ENCODE results near the gene TMUB2. TPM values are rescaled to one million over a fixed set of nuclear protein-coding genes. Genes with fewer than 3 reads are reported as not detected.

The TMUB2 gene
- total and polyA plus RNA-seq, 9 of the 15 experiments (the other 6 are each of a cell fraction or from before 2014, with no cell fraction given) = 4.1 to 29.8 (median 16.3) TPM

DNA sequence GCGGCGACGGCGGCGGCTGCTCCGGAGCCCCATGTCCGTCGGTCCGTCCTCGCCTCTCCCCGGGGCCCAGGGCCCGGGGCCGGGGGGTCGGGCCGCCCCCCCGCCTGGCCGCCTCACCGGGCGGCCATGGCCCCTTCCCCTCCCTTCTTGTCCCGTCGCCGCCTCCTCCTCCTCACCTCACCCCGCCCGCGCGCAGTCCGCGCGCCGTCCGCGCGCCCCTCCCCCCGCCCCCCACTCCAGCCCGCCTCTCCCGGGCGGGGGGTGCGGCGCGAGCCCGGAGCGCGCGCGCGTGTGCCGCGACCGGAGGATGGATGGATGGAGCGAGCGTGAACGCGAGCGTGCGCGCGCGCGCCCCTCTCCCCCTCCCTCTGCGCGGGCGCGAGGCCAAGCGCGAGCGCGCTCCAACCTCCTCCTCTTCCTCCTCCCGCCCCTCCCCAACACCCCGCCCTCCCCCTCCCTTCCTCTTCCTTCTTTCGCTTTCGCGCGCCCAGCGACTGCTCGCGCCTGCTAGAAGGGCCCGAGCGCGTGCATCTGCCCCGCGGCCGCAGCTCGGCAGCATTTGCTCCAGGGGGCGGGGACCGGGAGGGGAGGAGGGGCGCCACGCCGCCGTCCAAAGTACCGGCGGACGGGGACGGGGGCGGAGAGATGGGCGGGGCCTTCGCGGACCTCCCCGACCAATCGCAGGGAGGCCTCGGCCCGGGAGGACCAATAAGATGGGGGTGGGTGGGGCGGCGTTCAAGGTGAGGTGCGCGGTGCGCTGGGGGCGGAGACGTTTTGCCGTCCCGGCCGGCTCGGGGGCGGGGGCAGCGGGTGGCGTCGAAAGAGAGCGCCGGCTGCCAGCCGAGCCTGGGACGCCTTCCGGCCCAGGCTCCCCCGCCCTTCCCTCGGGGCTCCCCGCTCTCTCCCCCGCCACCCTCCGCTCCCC, 13.0 kb downstream of the TMUB2 start, which contains the start of gene ATXN7L3:
Gene ATXN7L3 (minus strand): TSS at position 332 of the 925 bp plus-strand sequence. CDS start 1,814 bp downstream, outside the sequence.
- DNase-seq (ENCODE audit: extremely low read depth in 1 of 4, low spot score in 3 of 4) = peak; percentile 94 to 100 (median 96)
- Histone ChIP-seq H3K9me1 (ENCODE audit: control insufficient read depth, insufficient read depth, low read length) (no peaks in the 10 kb centered on the region), H3K9ac (ENCODE audit: insufficient read depth in 1 of 2, low read depth in 2 of 2, low read length in 2 of 2) (peak within 1 kb of the TSS; percentile 90 to 98), H2AFZ (ENCODE audit: low read depth, low read length) (peak within 1 kb of the TSS; percentile 82), H4K20me1 (replicated peaks; ENCODE audit: control insufficient read depth, insufficient read depth, low read length) (no peaks in the 10 kb centered on the region; the same call in 1 of the 2 replicates), H3K79me2 (ENCODE audit: control insufficient read depth, insufficient read depth, low read length) (peaks cover 24% of the 10 kb centered on the region), H3K9me3 (replicated peaks; ENCODE audit: control insufficient read depth, insufficient read depth, low read depth, low read length) (no peaks in the 10 kb centered on the region), H3K4me2 (ENCODE audit: insufficient read depth, low read length) (peak within 1 kb of the TSS; percentile 91), H3K4me1 (replicated peaks in 1 of 2; ENCODE audit: control insufficient read depth in 2 of 2, insufficient read depth in 2 of 2, low read length in 2 of 2) (peaks cover 36 to 40% of the 10 kb centered on the region in 2 experiments), H3K36me3 (ENCODE audit: control insufficient read depth, insufficient read depth, low read length) (peaks cover 30% of the 10 kb centered on the region; the same call in 2 of the 3 replicates), H3K4me3 (peak within 1 kb of the TSS; percentile 79), H3K27ac (ENCODE audit: extremely low read depth, low read depth, low read length) (peak within 1 kb of the TSS; percentile 91), H3K27me3 (ENCODE audit: control insufficient read depth in 2 of 2, insufficient read depth in 2 of 2, low read length in 2 of 2) (no peaks in the 10 kb centered on the region)
- WGBS (ENCODE audit: insufficient coverage, low coverage, missing lambda C conversion rate) = 0% methylated on average over 10 of the region's 126 CpGs
- peak; percentile 78 for FAIRE-seq
- ChIA-PET CTCF (ENCODE audit: low intra/inter-chr PET ratio) (no interaction called here), POLR2A (interaction anchor here (1.0 to 1.1 kb wide), 2 partner anchors 11 to 13 kb away, joined by 3 read pairs; partner anchors contain the start of gene TMUB2)
- BruUV-seq (replicated peaks) = no TSS peak
- intact Hi-C loops (cut with micrococcal nuclease) = no loop called here
- peak; percentile 90 for ATAC-seq
- in situ Hi-C loops (cut with MboI) = loop anchor here (5.0 kb wide), 1 partner anchor 317 kb away; no protein-coding TSS in a partner anchor
- TF ChIP-seq IRF2 (CRISPR knock-in tag; IDR thresholded peaks at IDR 0.05) (no peak), SRSF1 (IDR thresholded peaks at IDR 0.05; ENCODE audit: low read depth, low read length) (no peak), STAT5A (IDR thresholded peaks at IDR 0.05; ENCODE audit: borderline replicate concordance, low read length) (no peak), ZNF253 (CRISPR knock-in tag; conservative IDR thresholded peaks at IDR 0.05) (no peak), ARID2 (IDR thresholded peaks at IDR 0.05) (no peak), HDAC1 (IDR thresholded peaks at IDR 0.05) (0 out of 4 replicates have a peak, but pooled peaks of 1 of the 2 experiments have one; percentile 7), TEAD2 (tag; IDR thresholded peaks at IDR 0.05) (no peak), KLF10 (CRISPR knock-in tag; IDR thresholded peaks at IDR 0.05) (no peak), ETV5 (CRISPR knock-in tag; IDR thresholded peaks at IDR 0.05; ENCODE audit: low read depth) (no peak), CBX3 (IDR thresholded peaks at IDR 0.05; ENCODE audit: borderline replicate concordance in 1 of 2, low read length in 2 of 2) (no peak), STAT5B (CRISPR knock-in tag; IDR thresholded peaks at IDR 0.05) (no peak), TBL1XR1 (IDR thresholded peaks at IDR 0.05; ENCODE audit: low read length in 2 of 2) (no peak), KAT8 (IDR thresholded peaks at IDR 0.05; ENCODE audit: low read depth) (no peak)
- TF ChIP-seq, protein P1, sequence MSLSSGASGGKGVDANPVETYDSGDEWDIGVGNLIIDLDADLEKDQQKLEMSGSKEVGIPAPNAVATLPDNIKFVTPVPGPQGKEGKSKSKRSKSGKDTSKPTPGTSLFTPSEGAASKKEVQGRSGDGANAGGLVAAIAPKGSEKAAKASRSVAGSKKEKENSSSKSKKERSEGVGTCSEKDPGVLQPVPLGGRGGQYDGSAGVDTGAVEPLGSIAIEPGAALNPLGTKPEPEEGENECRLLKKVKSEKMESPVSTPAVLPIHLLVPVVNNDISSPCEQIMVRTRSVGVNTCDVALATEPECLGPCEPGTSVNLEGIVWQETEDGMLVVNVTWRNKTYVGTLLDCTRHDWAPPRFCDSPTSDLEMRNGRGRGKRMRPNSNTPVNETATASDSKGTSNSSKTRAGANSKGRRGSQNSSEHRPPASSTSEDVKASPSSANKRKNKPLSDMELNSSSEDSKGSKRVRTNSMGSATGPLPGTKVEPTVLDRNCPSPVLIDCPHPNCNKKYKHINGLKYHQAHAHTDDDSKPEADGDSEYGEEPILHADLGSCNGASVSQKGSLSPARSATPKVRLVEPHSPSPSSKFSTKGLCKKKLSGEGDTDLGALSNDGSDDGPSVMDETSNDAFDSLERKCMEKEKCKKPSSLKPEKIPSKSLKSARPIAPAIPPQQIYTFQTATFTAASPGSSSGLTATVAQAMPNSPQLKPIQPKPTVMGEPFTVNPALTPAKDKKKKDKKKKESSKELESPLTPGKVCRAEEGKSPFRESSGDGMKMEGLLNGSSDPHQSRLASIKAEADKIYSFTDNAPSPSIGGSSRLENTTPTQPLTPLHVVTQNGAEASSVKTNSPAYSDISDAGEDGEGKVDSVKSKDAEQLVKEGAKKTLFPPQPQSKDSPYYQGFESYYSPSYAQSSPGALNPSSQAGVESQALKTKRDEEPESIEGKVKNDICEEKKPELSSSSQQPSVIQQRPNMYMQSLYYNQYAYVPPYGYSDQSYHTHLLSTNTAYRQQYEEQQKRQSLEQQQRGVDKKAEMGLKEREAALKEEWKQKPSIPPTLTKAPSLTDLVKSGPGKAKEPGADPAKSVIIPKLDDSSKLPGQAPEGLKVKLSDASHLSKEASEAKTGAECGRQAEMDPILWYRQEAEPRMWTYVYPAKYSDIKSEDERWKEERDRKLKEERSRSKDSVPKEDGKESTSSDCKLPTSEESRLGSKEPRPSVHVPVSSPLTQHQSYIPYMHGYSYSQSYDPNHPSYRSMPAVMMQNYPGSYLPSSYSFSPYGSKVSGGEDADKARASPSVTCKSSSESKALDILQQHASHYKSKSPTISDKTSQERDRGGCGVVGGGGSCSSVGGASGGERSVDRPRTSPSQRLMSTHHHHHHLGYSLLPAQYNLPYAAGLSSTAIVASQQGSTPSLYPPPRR (CRISPR knock-in tag; IDR thresholded peaks at IDR 0.05; ENCODE audit: borderline replicate concordance) = no peak
- TF ChIP-seq, protein P2, sequence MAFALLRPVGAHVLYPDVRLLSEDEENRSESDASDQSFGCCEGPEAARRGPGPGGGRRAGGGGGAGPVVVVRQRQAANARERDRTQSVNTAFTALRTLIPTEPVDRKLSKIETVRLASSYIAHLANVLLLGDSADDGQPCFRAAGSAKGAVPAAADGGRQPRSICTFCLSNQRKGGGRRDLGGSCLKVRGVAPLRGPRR (CRISPR knock-in tag; IDR thresholded peaks at IDR 0.05) = no peak
- TF ChIP-seq, protein P3, sequence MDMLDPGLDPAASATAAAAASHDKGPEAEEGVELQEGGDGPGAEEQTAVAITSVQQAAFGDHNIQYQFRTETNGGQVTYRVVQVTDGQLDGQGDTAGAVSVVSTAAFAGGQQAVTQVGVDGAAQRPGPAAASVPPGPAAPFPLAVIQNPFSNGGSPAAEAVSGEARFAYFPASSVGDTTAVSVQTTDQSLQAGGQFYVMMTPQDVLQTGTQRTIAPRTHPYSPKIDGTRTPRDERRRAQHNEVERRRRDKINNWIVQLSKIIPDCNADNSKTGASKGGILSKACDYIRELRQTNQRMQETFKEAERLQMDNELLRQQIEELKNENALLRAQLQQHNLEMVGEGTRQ (CRISPR knock-in tag; IDR thresholded peaks at IDR 0.05) = no peak

Data from K562 (cell line).